NCI-H2196 (cell line): Measurements from ENCODE around the gene DOCK9.

Experiments
- DNase-seq: peaks from one replicate; lab custom pipeline; 2025; ENCODE audit not compliant: unreplicated experiment; lab: John Stamatoyannopoulos, UW

Gene DOCK9

GRCh38 chr13:98977568-98978265 lies at the start of gene DOCK9:
Gene DOCK9, minus strand, starts transcription at chr13:98978064. Its CDS starts 155 bp downstream, at chr13:98977909.
- no peak for DNase-seq

DNA sequence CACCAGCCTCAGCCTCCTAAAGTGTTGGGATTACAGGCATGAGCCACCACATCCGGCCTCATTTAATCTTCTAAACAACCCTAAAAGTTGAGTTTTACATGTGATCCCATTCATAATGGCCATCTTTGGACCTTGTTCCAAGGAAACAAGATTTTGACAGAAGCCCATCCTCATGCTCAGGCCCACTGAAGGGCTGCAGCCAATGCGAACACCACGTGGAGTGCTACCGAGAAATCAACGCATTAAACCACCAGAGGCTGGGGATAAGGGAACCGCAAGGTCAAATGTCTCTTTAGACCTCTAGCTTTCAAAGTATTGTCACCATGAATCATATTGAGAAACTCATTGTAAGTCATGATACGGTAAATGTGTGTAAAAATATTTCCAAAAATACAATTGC lies 49.4 kb upstream of the DOCK9 start:
- no peak for DNase-seq

DNA sequence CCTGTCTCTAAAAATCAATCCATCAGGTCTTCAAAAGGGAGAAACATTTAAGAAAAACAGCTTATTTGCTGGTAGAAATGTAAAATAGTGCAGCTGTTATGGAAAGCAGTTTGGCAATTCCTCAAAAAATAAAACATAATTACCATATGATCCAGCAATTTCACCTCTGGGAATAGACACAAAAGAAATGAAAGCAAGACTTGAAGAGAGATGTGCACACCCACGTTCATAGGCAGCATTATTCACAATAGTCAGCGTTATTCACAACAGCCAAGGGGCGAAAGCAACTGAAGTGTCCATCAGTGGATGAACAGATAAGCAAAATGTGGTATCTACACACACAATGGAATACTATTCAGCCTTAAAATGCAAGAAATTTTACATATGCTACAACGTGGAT lies 45.1 kb upstream of the DOCK9 start:
- DNase-seq: no peak

GRCh38 chr13:99018418-99019180 lies 40.7 kb upstream of the DOCK9 start:
- no peak for DNase-seq

GRCh38 chr13:99015606-99016490 lies 38.0 kb upstream of the DOCK9 start:
- no peak for DNase-seq

DNA sequence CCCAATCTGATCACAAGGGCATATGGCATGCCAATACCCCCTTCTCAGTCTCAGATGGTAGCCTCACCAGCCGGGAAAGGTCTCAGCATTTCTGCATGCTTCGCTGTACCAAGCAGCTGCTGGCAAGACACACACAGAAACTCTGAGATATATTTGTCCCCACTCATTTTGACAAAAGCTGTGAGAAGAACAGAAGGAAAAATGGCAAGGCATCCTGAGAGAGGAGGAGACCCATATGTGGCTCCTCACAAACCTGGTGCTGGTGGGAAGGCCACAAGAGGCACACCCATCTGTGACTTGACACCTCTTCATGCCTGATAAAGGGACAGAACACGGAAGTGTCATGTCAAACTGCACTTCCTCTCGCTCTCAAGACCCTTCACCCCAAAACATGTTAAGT lies 36.7 kb upstream of the DOCK9 start:
- DNase-seq: no peak

- no peak for DNase-seq
Measured at GRCh38 chr13:99013951-99014350, 36.1 kb upstream of the DOCK9 start.

DNA sequence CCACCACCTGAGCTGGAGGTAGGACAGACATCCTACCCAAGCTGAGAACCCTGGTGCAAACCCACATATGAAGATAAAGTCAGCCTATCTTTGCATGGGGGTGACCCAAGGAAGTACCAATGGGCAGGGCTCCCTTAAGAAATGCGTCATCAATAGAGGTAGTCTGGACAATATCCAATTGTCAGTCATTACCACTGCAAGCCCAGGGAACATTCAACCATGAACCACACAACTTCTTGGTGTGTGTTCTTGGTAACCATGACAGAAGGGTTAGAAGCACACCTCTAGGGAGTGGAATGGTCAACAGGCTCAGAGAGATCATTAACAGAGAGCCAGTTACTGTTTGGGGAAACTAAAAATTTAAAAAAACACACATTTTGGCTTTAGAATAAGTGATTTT lies 34.7 kb upstream of the DOCK9 start:
- DNase-seq: no peak

GRCh38 chr13:99009987-99010551 lies 32.2 kb upstream of the DOCK9 start:
- DNase-seq: peak; percentile 19

- DNase-seq: no peak
Measured at GRCh38 chr13:99008577-99008976, 30.7 kb upstream of the DOCK9 start.

- no peak for DNase-seq
Measured at GRCh38 chr13:99007414-99007986, 29.6 kb upstream of the DOCK9 start.

- DNase-seq: no peak
Measured at GRCh38 chr13:99005609-99006008, 27.7 kb upstream of the DOCK9 start.

- DNase-seq: no peak
Measured at GRCh38 chr13:99004978-99005377, 27.1 kb upstream of the DOCK9 start.

GRCh38 chr13:99003851-99004471 lies 26.1 kb upstream of the DOCK9 start:
- no peak for DNase-seq

DNA sequence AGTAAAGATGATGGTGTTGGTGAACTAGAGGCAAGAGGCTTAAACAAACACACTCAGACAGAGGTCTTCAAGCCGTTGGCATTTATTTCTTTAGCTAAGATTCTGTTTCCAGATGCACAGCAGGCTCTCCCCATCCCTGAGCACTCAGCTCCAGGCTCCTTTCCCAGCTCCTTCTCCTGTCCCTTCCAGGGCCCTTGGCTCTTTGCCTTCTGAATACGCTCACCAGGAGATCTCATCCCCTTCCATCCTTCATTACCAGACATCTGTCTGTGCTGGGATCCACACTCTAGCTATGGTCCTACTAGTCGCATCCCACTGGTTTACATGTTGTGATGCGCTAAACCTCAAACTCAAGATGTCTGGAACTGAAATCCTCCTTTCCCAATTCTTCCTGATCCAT lies 25.3 kb upstream of the DOCK9 start:
- no peak for DNase-seq

GRCh38 chr13:99002172-99002710 lies 24.4 kb upstream of the DOCK9 start:
- DNase-seq: no peak

GRCh38 chr13:99000137-99000536 lies 22.3 kb upstream of the DOCK9 start:
- DNase-seq: no peak

- DNase-seq: no peak
Measured at GRCh38 chr13:98999639-98999952, 21.7 kb upstream of the DOCK9 start.

- DNase-seq: no peak
Measured at GRCh38 chr13:98998831-98999638, 21.2 kb upstream of the DOCK9 start.
